ENCODE measurements around the gene MT1G. TPM values are rescaled to one million over a fixed set of nuclear protein-coding genes. Genes with fewer than 3 reads are reported as not detected.

MT1G gene
- polyA plus RNA-seq, 1 donor from 2014 or later = not detected

DNA sequence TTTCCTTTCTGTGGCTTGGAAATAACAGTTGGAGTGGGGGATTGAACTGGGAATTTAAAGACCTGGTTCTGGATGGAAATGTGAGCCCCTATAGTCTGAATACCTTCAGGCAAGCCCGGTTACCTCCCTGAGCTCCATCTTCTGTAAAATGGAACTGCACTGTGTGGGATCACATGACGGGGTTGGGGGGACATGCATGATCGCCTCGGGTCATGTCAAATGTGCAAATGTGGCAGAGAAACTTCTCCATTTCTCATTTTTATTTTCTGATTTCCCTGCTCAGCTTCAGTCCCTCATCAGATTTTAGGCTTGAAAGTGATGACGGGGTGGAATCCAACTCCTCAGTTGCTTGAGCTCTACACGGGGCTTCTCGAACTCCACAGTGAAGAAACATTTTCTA, 14.6 kb downstream of the MT1G start:
- Histone ChIP-seq H3K27ac (ENCODE audit: low read length) (no peak overlapping the region), H4K20me1 (ENCODE audit: insufficient read depth) (no peaks in the 10 kb centered on the region), H3K9me2 (ENCODE audit: insufficient read depth, low read length) (no peaks in the 10 kb centered on the region), H3K36me3 (ENCODE audit: insufficient read depth, low read length) (no peaks in the 10 kb centered on the region), H3K79me2 (replicated peaks; ENCODE audit: insufficient read depth, low read length) (no peaks in the 10 kb centered on the region), H3F3A (ENCODE audit: insufficient read depth, low read length, poor library complexity, severe bottlenecking) (no peaks in the 10 kb centered on the region), H3K4me3 (ENCODE audit: low read length) (no peak overlapping the region), H3K9ac (ENCODE audit: low read length) (no peak overlapping the region), H3K9me3 (ENCODE audit: low read length) (no peaks in the 10 kb centered on the region), H3K27me3 (ENCODE audit: insufficient read depth, low read depth, low read length) (peaks cover 37% of the 10 kb centered on the region), H3K4me2 (ENCODE audit: low read length) (no peak overlapping the region), H2AFZ (ENCODE audit: low read depth, low read length) (no peak overlapping the region)
- TF ChIP-seq TAF1 (IDR thresholded peaks at IDR 0.05; ENCODE audit: low read depth) (no peak), EZH2 (IDR thresholded peaks at IDR 0.05; ENCODE audit: borderline replicate concordance, insufficient read depth, low read length, poor library complexity, severe bottlenecking) (no peak), POLR2AphosphoS5 (IDR thresholded peaks at IDR 0.05) (no peak), MXI1 (conservative IDR thresholded peaks at IDR 0.05; ENCODE audit: poor library complexity, severe bottlenecking) (no peak), RAD21 (conservative IDR thresholded peaks at IDR 0.05) (no peak), SMC3 (conservative IDR thresholded peaks at IDR 0.05; ENCODE audit: poor library complexity) (no peak), EP300 (conservative IDR thresholded peaks at IDR 0.05; ENCODE audit: poor library complexity, severe bottlenecking) (no peak)
- TF ChIP-seq, protein P1, sequence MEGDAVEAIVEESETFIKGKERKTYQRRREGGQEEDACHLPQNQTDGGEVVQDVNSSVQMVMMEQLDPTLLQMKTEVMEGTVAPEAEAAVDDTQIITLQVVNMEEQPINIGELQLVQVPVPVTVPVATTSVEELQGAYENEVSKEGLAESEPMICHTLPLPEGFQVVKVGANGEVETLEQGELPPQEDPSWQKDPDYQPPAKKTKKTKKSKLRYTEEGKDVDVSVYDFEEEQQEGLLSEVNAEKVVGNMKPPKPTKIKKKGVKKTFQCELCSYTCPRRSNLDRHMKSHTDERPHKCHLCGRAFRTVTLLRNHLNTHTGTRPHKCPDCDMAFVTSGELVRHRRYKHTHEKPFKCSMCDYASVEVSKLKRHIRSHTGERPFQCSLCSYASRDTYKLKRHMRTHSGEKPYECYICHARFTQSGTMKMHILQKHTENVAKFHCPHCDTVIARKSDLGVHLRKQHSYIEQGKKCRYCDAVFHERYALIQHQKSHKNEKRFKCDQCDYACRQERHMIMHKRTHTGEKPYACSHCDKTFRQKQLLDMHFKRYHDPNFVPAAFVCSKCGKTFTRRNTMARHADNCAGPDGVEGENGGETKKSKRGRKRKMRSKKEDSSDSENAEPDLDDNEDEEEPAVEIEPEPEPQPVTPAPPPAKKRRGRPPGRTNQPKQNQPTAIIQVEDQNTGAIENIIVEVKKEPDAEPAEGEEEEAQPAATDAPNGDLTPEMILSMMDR (IDR thresholded peaks at IDR 0.05; ENCODE audit: poor library complexity, severe bottlenecking) = no peak
- TF ChIP-seq, protein P2, sequence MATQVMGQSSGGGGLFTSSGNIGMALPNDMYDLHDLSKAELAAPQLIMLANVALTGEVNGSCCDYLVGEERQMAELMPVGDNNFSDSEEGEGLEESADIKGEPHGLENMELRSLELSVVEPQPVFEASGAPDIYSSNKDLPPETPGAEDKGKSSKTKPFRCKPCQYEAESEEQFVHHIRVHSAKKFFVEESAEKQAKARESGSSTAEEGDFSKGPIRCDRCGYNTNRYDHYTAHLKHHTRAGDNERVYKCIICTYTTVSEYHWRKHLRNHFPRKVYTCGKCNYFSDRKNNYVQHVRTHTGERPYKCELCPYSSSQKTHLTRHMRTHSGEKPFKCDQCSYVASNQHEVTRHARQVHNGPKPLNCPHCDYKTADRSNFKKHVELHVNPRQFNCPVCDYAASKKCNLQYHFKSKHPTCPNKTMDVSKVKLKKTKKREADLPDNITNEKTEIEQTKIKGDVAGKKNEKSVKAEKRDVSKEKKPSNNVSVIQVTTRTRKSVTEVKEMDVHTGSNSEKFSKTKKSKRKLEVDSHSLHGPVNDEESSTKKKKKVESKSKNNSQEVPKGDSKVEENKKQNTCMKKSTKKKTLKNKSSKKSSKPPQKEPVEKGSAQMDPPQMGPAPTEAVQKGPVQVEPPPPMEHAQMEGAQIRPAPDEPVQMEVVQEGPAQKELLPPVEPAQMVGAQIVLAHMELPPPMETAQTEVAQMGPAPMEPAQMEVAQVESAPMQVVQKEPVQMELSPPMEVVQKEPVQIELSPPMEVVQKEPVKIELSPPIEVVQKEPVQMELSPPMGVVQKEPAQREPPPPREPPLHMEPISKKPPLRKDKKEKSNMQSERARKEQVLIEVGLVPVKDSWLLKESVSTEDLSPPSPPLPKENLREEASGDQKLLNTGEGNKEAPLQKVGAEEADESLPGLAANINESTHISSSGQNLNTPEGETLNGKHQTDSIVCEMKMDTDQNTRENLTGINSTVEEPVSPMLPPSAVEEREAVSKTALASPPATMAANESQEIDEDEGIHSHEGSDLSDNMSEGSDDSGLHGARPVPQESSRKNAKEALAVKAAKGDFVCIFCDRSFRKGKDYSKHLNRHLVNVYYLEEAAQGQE (IDR thresholded peaks at IDR 0.05; ENCODE audit: borderline replicate concordance) = no peak

DNA sequence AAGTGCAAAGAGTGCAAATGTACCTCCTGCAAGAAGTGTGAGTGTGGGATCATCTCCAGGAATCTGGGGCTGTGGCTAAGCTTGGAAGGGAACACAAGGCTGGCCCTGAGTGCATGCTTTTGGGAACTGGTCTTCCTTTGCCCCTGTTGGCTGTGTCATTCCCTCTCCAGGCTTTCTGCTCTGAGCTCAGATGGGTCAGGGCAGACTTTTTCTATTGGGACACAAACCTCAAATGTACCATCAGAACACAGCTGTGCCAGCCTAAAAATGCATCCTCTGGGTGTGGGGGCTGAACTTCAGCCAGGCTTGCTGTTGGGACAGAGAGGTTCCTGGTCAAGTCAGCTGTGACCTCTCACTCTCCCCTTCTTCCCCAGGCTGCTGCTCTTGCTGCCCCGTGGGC, 15.3 kb downstream of the MT1G start:
- no peak overlapping the region for H3K9ac ChIP-seq (ENCODE audit: low read length)
- no peak overlapping the region for H3K4me2 ChIP-seq (ENCODE audit: low read length)
- no peaks in the 10 kb centered on the region for H3K9me2 ChIP-seq (ENCODE audit: insufficient read depth, low read length)
- no peaks in the 10 kb centered on the region for H4K20me1 ChIP-seq (ENCODE audit: insufficient read depth)
- H3K36me3 ChIP-seq (ENCODE audit: insufficient read depth, low read length) = no peaks in the 10 kb centered on the region
- no peak overlapping the region for H3K4me3 ChIP-seq (ENCODE audit: low read length)
- H3K79me2 ChIP-seq (replicated peaks; ENCODE audit: insufficient read depth, low read length) = no peaks in the 10 kb centered on the region
- H3K9me3 ChIP-seq (ENCODE audit: low read length) = no peaks in the 10 kb centered on the region
- no peak overlapping the region for H3K27ac ChIP-seq (ENCODE audit: low read length)
- no peak overlapping the region for H2AFZ ChIP-seq (ENCODE audit: low read depth, low read length)
- no peaks in the 10 kb centered on the region for H3F3A ChIP-seq (ENCODE audit: insufficient read depth, low read length, poor library complexity, severe bottlenecking)
- TF ChIP-seq, protein P2 (IDR thresholded peaks at IDR 0.05; ENCODE audit: borderline replicate concordance) = no peak
- TF ChIP-seq TAF1 (IDR thresholded peaks at IDR 0.05; ENCODE audit: low read depth) = no peak
- no peak for TF ChIP-seq RAD21 (conservative IDR thresholded peaks at IDR 0.05)
- TF ChIP-seq MXI1 (conservative IDR thresholded peaks at IDR 0.05; ENCODE audit: poor library complexity, severe bottlenecking) = no peak
- no peak for TF ChIP-seq POLR2AphosphoS5 (IDR thresholded peaks at IDR 0.05)
- no peak for TF ChIP-seq EZH2 (IDR thresholded peaks at IDR 0.05; ENCODE audit: borderline replicate concordance, insufficient read depth, low read length, poor library complexity, severe bottlenecking)
- no peak for TF ChIP-seq SMC3 (conservative IDR thresholded peaks at IDR 0.05; ENCODE audit: poor library complexity)
- peaks cover 37% of the 10 kb centered on the region for H3K27me3 ChIP-seq (ENCODE audit: insufficient read depth, low read depth, low read length)
